ENCODE measurements around the gene KREMEN1.
A peak's percentile ranks its signal among the peaks of the same experiment; 100 is the strongest.

Gene KREMEN1

DNA sequence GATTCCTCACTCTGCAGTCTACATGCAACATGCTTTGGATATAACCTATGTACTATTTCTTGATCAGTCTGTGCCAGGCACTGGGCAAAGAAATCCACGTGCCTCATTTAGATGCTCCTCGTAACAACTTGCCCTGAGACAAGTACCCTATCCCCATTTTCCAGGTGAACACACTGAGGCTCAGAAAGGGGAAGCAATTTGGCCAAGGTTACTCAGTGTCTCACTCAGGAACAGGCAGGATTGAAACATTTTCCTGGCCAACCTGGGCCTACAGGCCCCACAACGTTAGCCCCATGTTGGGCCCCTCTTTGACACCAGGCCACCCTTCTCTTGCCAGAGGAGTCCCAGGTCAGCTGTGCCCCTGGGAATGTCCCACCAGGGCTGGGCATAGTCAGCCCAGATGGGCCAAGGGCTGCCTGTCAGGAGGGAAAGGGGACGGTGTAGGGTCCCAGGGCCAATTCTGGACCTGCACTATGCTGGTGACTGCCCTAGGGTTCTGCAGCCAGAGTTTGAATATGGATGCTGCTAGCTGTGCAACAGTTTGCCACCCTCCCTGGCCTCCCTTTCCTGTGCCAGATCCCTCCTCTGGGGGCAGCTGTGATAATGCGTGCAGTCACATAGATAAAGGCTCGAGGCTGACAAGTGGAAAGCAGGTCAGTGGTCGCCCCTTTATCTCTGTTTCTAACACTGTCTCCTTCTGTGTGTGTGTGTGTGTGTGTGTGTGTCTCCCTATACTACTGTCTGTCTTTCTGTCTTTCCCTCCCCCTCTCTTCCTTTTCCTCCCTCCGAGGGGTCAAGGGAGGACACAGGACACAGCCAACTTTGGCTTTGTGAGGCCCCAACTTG, 122.5 kb downstream of the KREMEN1 start:
- no peak for DNase-seq

DNA sequence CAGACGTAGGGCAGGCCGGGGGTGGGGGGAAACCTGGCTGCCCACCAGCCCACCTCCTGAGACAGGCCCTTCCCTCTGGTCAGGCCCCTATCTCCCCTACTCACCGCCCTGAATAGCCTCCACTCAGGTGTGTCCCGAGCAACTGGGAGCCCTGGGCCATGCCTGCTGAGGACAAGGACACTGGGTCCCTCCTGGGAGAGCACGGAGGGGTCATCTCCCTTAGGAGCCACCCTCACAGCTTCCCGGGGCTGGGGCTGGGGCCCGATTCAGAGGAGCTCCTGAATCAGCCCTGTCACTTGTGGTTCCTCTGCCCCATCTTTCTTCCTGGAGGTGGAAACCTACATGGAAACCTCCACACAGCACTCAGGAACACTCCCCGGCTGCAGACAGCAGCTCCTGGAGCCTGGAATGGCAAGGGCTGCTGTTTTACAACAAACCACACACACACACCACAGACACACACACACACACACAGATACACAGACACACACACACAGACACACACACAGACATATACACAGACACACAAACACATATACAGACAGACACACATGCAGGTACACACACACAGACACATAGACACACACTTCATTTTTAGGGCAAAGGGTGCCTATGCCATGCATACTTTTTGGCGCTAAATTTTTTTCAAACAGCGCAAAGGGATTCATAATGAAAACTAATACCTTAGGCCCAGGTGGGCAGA, 123.3 kb downstream of the KREMEN1 start:
- no peak for DNase-seq

DNA sequence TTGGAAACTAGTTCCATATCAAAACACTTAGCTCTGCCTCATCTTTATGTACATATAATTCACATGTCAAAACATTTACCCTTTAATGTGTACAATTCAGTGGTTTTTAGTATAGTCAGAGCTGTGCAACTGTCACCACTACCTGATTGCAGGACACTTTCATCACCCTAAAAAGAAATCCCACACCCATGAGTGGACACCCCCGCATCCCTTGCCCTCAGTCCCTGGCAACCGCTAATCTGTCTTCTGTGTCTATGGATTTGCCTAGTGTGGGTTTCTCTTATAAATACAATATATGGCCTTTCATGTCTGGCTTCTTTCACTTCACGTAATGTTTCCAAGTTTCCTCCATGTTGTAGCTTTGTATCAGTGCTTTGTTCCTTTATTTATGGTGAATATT, 124.3 kb downstream of the KREMEN1 start:
- no peak for DNase-seq

DNA sequence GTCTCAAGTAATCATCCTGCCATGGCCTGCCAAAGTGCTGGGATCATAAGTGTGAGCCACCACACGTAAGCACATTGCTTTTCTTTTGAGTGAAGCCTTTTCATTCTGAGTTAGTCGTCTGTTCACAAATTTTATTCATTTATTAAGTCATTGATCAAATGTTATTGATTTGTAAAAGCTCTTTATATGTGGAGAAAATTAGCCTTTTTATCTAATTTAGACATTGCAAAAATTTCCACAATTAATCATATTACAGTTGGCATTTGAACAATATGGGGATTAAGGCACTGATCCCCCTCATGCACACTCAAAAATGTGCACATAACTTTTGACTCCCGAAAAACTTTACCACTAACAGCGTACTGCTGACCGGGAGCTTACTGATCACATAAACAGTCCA, 125.4 kb downstream of the KREMEN1 start:
- DNase-seq = no peak

DNA sequence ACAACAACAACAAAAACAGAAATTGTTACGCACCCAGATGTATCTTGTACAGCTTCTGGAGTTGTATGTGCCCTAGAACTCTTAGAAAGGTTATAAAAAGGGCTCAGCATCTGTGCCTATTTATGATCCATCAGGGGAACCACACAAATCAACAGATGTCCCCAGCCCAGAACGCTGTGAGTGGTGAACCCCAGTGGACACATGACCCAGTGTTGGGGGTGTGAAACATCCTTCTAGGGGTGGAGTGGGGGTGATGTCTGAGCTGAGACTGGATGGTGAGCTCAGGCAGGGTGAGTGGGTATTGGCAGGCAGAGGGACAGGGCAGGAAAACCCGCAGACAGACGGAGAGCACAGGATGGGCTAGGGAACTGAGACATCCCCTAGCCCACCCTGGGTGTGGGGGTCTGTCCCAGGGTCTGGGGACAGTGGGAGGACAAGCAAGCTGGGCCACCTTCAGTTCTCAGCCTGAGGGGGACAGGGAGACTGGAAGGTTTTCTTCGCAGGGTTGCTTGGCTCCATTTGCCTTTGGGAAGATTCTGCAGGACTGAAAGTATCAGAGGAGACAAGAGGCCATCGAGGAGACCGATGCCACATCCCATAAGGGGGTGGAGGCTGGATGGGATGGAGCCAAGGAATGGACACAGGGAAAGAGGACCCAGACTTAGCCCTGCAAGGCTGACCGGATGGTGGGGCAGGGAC, 127.0 kb downstream of the KREMEN1 start:
- no peak for DNase-seq

DNA sequence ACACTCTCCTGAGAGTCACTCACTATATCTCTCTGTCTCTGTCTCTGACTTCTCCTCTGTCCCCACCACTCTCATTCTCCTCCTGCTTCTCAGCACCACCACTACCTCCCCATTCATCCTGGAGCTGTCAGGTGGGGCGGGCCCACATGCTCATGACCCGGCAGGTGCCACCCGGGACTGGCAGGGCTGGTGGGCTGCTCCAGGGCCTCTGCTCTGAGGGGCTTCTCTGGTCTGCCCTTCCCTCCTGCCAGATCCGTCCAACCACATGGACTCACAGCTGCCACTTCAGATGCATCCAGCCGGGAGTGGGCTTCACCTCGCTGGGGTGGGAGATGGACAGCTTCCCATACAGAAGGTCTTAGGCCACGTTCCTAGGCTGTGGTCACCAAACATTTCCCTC, 128.1 kb downstream of the KREMEN1 start:
- DNase-seq = no peak

DNA sequence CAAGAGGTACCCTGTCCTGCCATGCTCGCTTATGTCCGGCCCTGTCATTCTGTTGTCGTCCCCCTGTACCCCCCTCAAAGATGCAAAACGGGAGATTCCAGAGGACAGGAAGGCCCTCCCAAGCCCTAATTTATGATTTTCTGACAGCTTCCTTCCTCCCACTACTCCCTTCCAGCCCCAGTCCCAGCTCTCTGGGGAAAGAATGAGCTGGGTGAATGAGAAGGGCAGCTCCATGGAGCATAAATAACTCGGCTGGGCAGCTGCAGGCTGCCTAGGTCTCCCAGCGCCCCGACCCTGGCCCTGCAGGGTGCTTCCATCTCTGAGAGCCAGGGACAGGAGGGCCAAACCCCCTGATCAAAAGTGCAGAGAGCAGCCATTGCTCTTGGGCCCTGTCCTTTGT, 128.9 kb downstream of the KREMEN1 start:
- no peak for DNase-seq

DNA sequence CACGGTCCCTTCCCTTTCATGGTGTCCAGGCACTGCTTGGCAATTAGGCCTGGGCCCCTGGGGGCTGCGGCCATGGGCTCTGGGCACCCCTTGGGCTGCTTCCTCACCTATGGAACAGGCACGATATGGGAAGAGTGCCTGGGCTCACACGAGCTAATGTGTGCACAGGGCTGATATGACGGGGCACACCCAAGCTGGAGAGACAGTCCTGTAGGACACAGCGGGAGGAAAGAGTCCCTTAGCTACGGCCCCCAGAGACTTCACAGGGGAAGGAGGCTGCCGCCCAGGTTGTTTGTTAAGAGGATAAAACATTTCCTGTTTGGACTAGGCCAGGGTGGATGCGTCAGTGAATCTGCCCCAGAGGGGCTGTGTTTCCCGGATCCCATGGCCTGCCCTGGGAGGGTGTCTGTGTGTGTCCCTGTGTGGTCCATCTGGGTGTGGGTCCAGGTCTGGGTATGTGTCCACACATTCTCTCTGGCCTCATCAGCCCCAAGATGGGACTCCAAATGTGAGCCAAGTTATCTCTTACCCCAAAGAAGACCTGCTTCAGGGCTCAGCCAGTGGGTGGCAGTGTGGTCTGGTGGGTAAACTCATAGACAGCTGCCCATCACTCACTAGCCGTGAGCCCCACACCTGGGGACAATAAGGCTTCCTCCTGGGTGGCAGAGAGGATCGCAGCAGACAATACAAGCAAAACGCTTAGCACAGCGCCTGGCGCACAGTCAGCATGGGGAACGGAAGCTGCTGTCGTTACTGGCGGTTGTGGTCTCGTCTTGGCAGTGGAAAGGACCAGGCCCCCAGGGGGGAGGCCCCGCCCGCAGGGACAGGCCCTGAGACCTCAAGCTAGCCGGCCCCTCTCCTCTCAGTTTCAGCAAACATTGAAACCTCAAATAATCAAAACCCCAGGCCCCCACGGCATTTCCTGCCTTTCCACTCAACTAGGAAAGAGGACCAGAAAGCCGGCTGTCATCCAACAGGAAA, 129.7 kb downstream of the KREMEN1 start:
- peak; percentile 41 for DNase-seq

DNA sequence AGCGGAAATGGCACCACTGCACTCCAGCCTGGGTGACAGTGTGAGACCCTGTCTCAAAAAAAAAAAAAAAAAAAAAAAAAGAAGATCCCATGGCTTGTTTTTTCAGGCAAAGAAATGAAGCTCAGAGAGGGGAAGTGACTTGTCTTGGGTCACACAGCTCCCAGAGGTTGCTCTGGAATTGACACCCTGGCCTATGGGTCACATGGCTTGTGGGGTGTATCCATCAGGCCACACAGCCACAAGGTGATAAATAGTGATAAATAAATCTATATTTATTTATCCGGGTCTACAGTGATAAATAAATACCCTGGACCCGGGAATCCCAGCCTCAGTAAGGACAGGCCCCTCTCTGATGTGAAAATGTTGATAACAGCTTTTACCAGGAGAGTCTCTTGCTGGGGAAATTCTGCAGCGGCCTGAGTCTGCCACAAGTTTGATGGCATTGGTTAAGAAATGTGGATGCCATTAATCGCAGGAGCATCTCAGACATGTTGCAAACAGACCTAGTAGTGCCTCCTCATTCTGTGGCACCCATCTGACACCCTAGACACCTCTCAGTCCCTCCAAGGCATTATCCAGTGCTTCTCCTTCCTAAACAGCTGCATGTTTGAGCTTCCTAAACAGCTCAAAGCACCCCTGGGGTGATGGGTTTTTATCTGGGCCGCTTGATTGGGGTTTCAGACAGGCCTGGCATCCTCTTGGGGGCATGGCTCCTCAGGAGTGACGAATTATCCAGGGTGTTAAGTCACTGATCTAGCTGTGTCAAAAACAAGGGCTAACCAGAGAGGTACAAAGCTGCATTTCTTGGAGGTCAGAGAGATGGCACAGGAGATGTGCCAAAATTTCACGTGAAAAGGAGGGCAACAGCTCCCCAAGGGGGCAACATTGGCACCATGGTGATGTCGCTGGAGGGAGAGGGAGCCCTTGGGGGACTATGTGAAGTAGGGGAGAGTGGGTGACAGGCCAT, 130.9 kb downstream of the KREMEN1 start:
- no peak for DNase-seq

DNA sequence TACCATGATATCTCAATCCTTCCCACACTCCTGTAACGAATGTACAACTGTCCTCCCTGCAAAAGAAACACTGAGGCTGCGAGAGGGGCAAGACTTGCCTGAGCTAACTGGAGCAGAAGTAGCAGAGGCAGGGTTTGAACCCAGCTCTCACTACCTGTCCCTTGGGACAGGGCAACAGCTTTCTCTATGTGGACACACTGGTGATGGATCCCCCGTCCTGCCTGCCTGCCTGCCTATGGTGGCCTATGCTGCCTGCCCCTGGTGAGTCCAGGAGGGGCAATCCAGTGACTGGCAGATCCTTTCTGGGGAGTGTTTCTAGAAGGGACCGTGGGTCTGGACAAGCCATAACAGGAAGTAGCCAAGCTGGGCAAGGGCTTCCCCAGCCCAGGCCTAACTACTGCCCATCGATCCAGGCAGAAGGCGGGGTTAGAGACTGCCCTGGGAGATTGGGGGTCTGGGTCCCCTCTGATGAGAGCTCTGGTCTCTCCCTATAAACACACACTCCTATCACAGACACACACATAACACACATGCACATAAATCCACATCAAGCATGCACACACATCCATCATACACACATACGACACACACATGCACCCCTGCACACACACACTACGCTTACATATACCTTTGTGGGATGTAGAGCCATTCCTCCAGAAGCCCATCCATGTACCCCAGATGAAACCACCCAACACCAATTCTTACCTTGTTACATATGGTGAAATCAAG, 131.8 kb downstream of the KREMEN1 start:
- no peak for DNase-seq

DNA sequence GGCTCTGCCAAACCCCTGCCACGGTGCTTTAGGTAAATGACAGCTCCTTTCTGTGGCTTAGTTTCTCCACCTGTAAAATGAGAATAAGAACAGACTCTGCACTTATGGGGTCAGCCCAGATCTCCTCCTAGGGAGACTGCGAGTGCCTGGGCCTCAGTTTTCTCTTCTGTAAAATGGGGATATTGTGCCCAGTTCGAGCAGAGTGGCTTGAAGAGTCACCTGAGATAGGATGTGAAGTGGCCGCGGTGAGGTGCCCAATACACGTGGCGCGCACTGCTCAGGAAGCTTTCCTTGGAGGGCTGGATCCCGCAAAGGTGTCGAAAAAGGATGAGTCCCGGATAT, 132.4 kb downstream of the KREMEN1 start:
- DNase-seq = no peak

DNA sequence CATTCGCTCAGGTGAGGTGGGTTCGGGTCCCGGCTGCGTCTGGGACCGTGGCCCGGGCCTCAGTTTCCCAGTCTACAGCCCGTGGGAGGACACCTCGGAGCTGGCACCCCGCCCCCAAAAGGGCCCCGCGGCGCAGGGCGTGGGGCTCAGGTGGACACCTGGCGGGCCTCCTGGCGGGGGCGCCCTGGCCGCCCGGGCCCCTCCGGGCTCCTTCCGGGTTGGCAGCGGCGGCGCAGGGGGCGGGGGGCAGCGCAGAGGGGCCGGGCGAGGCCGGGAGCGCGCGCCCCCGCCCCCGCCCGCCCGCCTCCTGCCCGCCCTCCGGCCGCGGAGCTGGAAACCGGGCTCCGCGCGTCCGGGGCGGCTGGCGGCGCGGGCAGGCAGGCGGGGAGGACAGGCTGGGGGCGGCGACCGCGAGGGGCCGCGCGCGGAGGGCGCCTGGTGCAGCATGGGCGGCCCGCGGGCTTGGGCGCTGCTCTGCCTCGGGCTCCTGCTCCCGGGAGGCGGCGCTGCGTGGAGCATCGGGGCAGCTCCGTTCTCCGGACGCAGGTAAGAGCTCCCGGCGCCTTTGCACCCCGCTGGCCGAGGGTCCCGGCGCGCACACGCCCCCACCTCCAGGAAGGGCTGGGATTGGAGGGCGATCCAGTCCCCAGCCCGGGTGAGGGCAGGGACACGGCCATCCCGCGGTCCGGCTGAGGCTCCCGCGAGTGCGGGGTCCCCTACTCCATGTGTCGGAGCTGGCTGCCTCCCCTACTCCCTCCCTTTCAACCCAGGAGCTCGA, 132.9 kb downstream of the KREMEN1 start, which contains the start of gene EMID1:
Gene EMID1, plus strand, starts transcription at position 303 of the 778 bp plus-strand sequence. Its CDS starts 143 bp downstream, at position 446.
- DNase-seq = peak; percentile 7

DNA sequence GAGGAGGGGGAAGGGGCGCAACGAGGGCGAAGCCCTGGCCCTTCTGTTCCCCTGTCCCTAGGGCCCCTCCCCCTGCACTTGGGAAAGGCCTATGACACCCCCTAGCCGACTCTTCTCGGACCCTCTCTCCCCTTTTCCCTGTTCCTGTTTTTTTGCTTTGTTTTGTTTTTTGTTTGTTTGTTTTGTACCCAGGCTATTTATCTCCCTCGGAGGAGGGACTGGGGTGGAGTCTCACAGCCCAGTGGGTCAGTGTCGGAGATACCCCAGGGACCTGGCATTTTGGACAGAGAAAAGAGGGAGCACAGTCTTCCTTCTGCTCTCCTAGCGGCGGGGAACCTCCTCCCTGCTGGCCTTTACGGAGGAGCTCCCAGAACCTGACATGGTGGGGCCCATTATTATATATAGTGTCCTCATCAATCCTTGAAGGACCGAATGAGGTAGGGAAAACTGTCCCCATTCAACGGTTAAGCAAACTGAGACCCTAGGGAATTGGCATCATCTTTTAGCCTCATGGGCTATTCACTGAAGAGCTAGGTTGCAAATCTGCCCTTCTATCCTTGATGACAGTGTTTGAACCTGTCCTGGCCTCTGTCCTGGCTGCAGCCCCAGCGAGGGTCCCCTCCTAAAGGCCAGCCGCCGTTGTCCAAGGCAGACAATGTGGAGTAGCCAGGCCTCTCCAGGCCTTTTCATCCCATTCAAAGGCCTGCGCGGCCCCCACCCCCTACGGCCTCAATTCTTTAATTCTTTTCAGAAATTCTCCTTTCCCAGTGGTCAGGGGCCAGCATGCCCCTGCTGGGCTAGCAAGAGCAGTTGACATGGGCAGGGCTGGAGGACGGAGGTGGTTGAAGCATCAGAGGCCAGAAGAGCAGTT, 133.8 kb downstream of the KREMEN1 start:
- DNase-seq = no peak

DNA sequence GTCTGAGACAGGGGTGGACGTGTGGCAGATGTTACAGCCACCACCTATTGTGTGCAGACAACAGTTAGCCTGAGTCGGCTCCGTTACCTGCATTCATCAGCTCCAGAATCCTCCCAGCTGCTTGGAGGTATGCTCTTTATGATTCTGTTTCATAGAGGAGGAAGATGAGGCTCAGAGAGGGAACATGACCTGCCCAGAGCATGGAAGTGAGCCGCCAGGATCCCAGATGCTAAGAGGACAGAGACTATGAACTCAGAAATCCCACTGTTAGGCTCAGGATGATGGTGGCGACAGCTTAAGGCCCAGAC, 134.4 kb downstream of the KREMEN1 start:
- DNase-seq = no peak

DNA sequence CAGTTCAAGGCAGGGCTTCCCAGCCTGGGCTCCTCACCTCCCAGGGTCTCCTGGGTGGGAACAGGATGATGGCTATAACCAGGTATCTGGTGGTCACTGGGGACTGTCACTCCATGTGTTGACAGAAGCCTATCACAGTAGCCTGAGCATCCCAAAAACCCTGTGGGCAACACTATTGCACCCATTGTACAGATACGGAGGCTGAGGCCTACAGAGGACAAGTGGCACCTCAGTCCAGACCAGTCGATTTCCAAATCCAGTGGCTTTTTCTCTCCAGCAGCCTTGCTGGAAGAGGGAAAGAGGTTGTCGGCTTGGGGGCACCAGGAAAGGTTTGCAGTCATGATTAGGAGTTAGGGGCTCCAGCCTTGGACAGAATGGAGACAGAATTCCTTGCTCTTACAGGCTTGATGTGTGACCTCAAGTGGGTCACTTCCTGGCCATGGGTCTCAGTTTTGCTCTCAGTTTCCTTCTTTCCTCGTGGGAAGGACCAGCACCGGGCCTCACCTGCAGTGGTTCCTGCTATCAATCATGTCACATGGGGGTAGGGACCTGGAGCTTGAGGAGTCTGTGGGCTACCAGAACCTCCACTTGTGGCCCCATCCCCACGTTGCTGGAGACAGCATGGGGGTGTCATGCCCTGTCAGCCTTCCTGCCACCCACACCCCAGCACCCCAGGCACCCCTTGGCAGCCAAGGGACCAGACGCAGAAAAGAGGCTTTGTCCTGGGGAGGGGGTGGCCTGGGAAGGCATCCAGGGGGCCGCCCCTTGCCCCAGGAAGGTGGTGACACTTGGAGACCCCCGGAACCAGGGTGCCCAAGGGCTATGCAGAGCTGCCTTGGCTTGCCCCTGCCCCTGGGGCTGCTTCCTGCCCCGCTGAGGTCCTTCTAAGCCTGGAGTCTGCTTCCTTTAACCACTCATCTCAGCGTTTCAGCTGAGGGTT, 135.0 kb downstream of the KREMEN1 start:
- no peak for DNase-seq

DNA sequence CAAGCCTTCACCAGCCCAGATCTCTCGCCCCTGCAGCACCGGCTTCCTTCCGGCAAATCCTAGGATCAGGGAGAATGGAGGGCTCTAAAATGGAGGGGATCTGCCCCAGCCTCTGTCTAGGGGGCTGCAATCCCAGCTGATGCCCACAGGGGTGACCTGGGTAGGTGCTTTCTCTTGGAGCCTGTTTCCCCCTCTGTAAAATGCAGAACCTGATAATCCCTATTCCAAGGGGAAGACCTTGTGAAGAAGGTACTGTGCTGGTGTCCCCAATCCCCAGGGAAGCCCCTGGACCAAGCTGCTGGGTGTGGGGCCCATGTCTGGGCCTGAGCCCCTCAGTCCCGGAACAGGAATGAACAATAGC, 135.6 kb downstream of the KREMEN1 start:
- DNase-seq = no peak

DNA sequence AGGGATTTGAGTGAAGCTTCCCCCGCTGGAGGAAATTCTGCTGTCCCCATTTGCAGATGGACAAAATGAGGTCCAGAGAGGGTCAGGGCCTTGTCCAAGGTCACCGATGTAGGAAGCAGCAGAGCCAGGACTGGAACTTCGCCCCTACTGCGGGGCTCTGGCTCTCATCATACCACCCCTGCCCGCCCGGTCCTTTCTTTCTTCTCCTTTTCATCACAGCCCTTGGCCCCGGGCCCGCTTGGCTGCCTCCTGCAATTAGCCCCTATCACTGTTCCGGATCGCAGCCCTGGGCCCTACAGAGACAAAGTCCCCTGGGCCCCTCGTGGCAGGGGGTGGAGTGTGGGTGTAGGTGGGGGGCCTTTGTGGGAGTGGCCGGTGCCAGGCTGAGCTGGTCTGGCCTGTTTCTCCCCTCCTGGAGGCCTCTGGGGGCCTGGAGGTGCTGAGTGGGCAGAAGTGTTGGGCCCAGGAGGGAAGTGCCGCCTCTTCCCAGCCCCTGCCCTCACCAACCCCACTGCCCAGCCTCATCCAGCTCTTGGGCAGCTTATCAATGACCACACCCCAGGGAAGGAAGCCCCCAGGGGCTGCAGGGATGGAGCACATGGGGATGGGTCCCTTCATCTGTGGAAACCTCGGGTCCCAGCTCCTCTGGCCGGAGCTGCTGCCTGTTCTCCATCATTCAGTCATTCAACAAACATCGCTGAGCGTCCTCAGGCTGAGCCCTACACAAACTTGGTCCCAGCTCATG, 136.2 kb downstream of the KREMEN1 start:
- DNase-seq = no peak

Data from NCI-H2029 (cell line).